ENCODE data around the gene PCDH9. TPM values are rescaled to one million over a fixed set of nuclear protein-coding genes. Genes with fewer than 3 reads are reported as not detected.
"Not testable (repeated sequence)": the region's sequence is repeated elsewhere in the genome, so short reads cannot be mapped to it uniquely, and the experiment has no call there.

The PCDH9 gene
- total RNA-seq, 1 donor from 2014 or later = 0.90 TPM

DNA sequence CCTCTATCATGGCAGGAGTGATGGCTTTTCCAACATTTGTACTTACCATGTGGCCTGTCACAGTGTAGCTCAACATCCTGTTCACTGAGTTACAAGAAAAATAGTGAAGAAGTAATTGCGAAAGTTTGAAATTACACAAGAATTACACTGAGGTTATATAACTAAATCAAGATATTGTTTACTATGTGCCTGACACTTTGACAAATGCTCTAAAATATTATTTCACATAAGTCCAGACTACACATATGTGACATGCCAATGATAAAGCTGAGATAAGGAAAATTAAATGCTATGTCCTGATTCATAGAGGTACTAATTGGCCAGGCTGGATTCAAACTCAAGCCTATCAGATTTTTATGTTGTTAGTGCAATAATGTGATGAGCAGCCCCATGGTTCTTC is 451.7 kb downstream of the PCDH9 start:
- DNase-seq (ENCODE audit: low read depth in 2 of 2) = no peak

DNA sequence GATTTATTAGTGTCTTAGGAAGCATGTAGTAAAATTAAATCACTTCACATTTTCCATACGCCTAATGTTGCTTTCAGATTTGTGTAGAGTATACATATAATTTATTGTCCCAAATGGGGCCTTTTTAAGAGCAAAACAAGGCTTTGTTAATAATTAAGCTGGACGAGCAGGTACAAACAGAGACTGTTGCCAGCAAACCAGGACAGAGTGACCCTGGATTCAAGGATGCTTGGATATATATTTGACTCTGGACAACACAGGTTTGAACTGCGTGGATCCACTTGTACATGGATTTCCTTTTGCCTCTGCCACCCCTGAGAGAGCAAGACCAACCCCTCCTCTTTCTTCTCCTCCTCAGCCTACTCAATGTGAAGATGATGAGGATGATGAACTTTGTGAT is 454.9 kb downstream of the PCDH9 start:
- DNase-seq (ENCODE audit: low read depth in 2 of 2) = no peak

DNA sequence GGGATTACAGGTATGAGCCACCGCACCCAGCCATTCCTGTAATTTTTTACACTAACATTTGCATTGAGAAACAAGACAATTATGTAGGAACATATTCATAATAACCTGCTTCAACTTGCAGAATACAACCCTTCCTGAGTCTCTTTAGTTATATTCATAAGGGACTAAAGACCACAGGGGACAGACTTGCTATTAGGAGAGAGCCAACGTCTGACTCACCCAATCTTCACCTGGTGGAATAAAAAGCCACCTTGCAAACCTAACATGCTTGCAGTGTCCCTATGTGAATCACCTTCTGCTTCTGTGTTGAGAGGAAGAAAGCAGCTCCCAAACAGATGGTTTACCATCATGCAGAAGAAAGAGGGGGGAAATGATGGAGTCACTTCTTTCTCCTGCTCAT is 456.1 kb downstream of the PCDH9 start:
- DNase-seq (ENCODE audit: low read depth in 2 of 2) = no peak

DNA sequence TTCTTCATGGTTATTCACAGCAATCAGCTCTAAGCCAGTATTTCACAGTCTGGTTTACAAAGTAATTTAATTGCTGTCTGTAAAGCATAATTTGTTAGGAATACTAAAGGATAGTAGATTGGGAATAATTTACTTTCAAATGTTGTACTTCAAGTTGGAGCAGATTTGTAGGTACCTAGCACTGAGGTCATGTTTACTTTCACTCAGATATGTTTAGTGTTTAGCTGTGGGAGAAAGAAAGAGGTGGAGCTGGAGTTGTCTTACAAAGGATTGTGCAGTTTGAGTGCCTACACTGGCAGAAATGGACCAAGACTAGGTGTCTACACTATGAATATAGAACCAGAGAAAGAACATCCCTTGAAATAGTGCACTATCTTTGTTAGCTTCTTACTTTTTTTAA is 464.6 kb downstream of the PCDH9 start:
- DNase-seq (ENCODE audit: low read depth in 2 of 2) = no peak

DNA sequence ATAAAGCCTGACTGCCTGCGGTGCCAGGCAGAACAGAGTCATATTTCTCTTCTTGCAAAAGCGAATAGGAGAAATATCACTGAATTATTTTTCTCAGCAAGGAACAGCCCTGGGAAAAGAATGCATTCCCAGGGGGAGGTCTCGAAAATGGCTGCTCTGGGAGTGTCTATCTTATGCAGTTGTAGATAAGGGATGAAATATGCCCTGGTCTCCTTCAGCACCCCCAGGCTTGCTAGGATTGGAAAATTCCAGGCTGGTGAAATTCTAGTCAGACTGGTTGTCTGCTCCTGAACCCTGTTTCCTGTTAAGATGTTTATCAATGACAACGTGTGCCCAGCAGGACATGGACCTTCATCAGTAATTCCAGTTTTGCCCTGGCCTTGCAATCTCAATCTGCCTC is 469.5 kb downstream of the PCDH9 start:
- not testable (repeated sequence) for DNase-seq (ENCODE audit: low read depth in 2 of 2)

DNA sequence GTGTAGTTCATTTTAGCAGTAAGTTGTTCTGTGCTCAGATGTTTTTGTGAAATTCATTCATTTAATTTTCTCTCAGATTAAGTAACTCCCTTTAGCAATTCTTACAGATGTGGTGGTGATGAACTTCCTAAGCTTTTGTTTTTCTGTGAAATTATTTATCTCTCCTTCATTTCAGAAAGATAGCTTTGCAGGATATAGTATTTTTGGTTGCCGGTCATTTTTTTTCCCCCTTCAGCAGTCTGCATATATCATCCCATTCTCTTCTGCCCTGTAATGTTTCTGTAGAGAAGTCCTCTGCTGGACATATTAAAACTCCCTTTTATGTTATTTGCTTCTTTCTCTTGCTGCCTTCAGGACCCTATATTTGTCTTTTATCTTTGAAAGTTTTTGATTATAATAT is 470.2 kb downstream of the PCDH9 start:
- DNase-seq (ENCODE audit: low read depth in 2 of 2) = no peak

DNA sequence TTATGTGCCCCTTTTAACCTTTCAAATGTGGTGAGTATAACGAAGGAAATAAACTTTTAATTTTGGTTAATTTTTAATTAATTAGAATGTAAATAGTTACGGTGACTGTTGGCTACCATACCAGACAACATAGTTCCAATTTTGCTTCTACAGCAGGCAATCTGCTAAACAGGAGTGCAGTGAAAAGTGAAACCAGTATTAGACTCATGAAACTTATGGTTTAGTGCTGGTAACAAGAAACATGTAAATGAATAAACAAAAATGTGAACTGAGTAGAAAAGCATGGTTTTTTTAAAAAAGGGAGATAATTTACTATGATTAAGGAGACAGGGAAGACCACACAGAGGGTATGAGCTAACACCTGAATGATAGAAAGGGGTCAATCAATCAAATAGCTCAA is 478.4 kb downstream of the PCDH9 start:
- DNase-seq (ENCODE audit: low read depth in 2 of 2) = no peak

DNA sequence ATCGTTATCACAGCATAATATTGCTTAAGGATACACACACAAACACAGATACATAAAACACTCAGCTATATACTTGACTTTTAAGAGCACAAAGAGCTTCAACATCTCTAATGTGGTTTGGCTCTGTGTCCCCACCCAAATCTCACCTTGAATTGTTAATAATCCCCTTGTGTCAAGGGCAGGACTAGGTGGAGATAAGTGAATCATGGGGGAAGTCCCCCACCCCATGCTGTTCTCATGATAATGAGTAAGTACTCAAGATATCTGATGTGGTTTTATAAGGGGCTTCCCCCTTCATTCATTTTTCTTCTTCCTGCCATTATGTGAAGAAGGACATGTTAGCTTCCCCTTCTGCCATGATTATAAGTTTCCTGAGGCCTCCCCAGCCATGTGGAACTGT is 481.4 kb downstream of the PCDH9 start:
- peak in 1 of 2 donors; percentile 2 for DNase-seq (ENCODE audit: low read depth in 2 of 2)

DNA sequence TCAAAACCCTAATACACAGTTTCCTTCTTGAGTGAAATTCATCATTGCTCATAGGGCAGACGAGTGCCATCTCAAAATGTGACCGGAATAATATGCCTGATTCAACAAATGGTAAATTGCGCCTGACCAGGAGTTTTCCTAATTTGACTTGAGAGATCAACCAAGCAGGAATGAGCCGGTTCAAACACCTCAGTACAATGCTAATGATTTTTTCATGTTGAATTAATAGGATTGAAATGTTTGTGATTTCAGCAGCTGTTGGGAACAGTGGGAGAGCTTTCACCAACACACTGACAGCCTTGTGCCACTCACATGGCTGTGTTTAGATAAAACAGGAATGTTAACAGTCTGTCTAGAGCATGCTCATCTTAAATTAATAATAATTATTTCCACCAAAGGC is 484.8 kb downstream of the PCDH9 start:
- DNase-seq (ENCODE audit: low read depth in 2 of 2) = no peak

DNA sequence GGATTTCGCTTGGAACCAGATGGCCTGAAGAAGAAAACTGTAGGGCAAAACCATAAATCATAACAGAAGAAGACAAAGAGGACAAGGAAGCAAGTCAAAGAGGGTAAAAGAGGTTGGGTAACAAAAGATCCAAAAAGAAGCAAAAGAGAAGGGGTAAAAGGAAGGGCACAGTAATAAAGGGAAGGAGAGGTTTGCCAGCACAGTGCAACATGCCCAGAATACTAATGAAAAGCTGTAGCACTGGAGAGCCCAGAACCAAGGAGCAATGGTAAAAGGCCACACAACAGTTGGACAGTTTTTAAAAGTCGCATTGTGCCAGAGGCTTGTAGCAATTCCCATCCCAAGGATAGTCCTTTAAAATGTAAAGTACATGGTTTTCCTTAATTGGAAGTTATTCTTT is 506.6 kb downstream of the PCDH9 start:
- DNase-seq (ENCODE audit: low read depth in 2 of 2) = no peak

DNA sequence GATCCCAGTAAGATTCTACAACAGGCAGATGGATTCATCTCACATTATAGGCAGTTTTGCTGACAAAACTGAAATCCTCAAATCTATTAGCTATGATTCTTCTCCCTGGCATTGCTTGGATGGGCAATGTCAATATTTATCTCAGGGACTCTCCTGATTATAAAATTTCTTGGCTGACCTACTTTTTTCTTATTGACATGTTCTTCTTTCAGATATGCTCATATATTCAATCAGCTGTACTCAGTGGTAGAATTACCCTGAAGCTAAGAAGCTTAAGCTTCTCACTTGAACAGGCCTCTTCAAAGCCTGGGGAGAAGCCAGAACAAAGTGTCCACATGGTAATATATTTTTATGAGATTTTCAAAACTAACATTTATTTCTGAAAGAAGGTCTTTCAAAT is 513.6 kb downstream of the PCDH9 start:
- DNase-seq (ENCODE audit: low read depth in 2 of 2) = no peak

DNA sequence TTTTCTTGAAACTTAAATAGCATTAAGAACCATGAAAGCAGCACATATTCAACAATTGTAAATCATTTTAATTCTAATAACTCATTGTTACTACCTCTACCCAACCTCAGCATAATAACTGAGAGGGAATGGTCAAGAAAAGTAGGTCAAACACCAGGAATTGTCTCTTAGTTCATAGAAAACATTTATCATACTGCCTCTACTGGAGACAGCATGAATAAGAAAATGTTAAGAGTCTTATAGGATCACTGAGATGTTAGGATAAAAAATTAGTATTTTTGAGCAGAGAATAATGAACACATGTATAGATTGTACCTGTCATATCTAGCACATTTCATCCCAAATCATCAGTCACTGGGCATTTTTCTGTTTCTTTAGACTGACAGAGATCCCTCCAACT is 515.3 kb downstream of the PCDH9 start:
- DNase-seq (ENCODE audit: low read depth in 2 of 2) = no peak

DNA sequence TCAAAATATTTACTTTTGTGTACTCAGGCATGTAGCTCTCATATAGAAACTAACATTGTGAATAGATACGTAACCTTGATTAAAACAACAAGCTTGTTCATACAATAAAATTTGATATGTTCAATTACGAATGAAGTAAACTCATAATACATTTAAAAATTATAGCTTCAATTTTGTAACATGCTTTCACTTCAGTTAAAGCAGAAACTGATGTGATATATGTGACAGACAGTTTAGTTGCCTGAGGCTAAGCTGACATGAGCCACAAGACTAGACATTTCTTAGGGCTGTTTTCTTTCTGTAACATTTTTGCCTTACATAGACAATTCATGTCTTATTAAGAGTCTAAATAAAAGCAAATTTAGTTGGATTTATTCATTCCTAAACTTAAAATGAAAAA is 526.0 kb downstream of the PCDH9 start:
- no peak for DNase-seq (ENCODE audit: low read depth in 2 of 2)

DNA sequence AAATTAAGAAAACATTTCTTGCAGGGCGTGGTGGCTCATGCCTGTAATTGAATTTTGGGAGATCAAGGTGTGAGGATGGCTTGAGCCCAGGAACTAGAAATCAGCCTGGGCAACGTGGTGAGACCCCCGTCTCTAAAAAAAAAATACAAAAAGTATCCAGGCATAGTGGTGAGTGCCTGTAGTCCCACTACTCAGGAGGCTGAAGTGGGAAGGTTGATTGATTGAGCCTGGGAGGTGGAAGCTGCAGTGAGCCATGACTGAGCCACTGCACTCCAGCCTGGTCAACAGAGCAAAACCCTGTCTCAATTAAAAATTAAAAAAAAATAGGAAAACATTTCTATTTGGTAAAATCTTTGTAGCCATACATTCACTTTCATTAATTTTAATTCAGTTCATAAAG is 526.5 kb downstream of the PCDH9 start:
- no peak for DNase-seq (ENCODE audit: low read depth in 2 of 2)

DNA sequence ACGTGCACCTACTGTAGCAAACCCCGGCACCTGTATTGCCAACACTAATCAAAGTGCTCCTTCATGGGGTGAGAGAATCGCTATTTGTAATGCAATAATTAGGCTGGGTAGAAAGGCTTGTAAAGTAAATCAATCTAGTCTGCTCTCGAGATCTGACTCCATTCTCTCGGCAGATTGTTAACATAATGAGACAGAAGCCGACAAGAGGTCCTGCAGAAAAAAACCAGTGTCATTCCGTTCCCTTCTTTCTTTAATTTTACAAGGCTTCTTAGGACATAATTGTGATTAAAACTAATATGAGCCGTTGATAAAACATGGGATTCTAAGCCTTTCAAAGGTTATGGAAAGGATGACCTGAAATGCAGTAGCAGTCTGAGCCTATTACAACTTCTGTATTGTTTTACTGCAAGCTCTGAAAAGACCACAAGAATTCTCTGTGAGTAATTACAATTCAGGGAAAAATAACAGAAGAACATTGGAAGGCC is 530.0 kb downstream of the PCDH9 start:
- DNase-seq (ENCODE audit: low read depth in 2 of 2) = no peak

DNA sequence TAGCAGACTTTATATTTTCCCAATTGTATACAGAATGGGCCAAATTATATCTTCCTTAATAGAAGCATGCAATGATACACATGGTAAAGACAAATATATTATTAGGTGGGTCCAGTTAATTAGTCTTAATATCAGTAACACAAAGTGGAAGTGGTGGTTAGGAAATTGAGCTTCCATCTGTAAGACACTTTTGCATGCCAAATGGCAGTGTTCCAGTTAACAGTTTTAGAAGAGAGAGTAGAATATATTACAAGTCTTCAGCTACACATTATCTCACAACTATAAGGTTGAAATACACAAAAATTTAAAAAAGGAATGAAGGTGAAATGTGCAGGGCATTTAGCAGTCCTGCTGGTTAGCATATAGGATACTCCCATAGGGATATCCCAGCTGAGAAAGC is 536.5 kb downstream of the PCDH9 start:
- no peak for DNase-seq (ENCODE audit: low read depth in 2 of 2)

DNA sequence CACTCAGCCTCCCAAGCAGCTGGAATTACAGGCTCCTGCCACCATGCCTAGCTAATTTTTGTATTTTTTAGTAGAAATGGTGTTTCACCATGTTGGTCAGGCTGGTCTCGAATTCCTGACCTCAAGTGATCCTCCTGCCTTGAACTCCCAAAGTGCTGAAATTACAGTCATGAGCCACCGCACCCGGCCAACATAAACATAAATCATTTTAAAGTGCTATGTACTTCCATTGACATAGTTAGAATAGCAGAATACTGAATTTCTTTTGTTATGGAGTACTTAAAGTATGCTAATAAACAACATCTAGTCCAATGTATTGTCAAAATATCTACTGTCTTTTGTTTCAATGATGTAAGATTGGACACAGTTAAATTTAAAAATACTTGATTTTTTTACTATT is 539.0 kb downstream of the PCDH9 start:
- DNase-seq (ENCODE audit: low read depth in 2 of 2) = no peak

DNA sequence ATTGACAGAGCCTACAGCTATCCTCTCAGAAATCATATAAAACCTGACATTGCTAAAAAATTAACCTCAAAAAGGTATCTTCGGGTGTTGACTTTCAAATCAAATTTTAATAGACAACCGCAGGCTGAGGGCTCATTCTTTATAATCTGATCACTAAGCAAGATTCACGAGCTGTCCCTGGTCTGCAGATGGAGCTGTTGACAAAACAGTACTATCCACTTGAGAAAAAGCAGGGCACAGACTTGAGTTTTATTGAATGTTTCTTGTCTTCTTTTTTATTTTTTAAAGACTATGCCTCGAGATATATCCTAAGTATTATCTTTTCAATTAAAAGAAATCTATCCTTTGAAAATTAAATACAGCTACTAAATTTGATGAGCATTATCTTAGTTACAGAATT is 540.5 kb downstream of the PCDH9 start:
- DNase-seq (ENCODE audit: low read depth in 2 of 2) = peak; percentile 16 to 42

DNA sequence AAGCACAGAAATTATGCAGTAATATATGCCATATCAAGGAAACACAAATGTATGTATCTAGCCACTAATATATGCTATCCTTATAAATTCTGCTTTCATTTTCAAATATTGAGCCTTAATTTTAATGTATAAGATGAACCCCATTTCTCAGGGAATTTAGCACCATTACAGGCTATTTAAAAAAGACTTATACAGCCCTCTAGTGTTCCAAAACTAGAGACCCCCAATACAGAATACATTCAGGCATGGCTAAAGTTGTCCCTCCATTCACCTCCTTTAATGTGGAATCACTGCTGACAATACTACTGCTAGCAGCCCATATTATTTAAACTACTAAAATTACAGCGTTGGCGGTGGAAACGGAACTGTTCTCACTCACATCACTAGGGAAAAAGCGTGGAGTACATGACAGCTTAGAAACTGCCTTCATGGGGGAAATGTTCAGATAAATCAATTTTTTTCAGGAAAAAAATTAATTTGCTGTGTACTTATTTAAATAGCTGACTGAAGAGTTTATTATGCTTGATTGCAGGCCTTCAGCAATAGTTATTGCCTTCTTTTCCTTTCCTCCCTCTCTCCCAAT is 541.0 kb downstream of the PCDH9 start:
- peak in 1 of 2 donors; percentile 20 for DNase-seq (ENCODE audit: low read depth in 2 of 2)

DNA sequence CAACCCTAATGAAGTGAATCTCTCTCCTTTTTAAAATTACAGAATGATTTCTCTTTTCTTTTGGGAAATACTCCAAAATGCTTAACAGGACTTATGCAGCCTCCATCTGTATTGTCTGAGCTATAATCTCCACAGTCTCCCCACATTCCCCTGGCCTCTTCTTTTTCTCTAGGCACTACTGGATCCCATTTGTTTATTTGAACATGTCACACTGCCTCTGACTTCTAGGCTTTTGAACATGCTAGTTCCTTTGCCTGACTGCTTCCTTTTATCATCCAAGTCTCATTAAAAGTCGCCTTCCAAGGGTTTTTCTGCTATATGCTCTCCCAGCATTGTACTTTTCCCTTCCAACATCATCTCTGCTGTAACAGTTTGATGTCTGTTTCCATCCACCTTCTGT is 548.7 kb downstream of the PCDH9 start:
- no peak for DNase-seq (ENCODE audit: low read depth in 2 of 2)

DNA sequence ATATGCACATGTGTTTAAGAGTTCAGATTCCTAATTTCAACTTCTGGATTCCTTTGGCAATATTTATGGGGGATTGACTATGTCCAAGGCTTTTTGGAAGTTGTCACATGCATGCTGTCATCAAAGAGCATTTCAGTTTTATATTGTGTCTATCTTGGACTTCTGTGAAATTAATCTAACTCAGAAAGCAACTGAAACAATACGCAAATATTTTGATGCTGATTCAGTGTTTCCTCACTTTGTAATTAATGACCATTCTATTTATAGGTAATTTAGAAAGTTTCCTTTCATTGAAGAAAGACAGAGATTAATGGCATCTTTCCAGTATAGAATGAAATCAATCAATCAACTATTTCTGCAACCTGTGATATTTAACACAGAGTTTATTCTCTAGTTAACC is 550.1 kb downstream of the PCDH9 start:
- peak in 1 of 2 donors; percentile 8 for DNase-seq (ENCODE audit: low read depth in 2 of 2)

DNA sequence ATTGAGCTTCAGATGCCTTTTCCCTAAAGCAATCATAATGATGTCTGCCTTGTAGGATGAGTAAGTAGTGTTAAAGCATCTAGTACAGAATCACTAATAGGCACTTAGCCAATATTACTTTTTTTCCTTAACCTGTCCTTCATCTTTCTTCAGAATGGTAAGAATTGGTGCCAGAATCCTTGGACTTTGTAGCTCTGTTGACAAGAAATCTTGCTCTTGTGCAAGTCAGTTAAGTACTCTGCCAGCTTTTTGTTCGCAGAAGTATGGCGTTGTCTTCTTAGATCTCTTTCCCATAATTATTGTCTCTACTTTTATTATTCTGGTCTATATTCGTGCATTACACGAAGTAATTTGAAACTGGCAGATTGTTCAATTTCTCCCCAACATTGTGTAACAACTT is 554.5 kb downstream of the PCDH9 start:
- DNase-seq (ENCODE audit: low read depth in 2 of 2) = no peak

DNA sequence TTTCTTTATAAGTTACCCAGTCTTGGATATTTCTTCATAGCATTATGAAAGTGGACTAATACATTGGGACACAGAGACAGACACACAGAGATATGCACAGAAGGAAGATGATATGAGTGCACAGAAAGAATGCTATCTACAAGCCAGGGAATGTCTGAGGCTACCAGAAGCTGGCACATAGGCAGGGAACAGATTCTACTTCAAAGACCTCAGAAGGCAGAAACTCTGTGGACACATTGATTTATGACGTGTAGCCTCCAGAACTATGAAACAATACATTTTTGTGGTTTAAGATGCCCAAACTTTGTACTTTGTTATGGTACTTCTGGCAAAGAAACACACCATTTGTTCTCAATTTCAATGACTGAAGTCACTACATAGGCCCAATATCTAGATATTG is 556.7 kb downstream of the PCDH9 start:
- no peak for DNase-seq (ENCODE audit: low read depth in 2 of 2)

DNA sequence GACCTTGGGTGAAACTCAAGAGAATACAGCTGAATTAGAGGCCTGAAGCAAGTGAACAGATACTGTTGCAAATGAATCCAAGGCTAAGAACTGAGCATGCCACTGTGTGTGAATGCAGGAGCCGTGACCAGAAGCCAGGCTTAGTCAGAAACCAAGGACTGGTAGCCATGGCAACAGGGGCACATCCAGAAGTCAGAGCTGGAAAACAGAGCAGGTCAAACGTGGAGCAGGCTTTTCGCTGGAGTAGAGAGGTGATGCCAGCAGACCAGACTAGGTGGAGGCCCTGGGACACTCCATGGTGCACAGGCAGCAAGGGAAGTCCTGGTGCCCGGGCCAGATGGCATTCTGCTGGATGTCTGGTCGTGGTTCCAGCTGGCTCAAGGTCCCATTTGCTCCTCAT is 564.1 kb downstream of the PCDH9 start:
- DNase-seq (ENCODE audit: low read depth in 2 of 2) = peak; percentile 2 to 53
